NOMO-1 treated with DMSO at 0.1 percent for 48 hours (cell line): Measurements from ENCODE around the gene UNC13D.
A peak's percentile ranks its signal among the peaks of the same experiment; 100 is the strongest.
"Not testable (repeated sequence)": the region's sequence is repeated elsewhere in the genome, so short reads cannot be mapped to it uniquely, and the experiment has no call there.

Experiments
- DNase-seq: peaks from one replicate; lab custom pipeline; 2025; ENCODE audit not compliant: unreplicated experiment; lab: John Stamatoyannopoulos, UW

The UNC13D gene

DNA sequence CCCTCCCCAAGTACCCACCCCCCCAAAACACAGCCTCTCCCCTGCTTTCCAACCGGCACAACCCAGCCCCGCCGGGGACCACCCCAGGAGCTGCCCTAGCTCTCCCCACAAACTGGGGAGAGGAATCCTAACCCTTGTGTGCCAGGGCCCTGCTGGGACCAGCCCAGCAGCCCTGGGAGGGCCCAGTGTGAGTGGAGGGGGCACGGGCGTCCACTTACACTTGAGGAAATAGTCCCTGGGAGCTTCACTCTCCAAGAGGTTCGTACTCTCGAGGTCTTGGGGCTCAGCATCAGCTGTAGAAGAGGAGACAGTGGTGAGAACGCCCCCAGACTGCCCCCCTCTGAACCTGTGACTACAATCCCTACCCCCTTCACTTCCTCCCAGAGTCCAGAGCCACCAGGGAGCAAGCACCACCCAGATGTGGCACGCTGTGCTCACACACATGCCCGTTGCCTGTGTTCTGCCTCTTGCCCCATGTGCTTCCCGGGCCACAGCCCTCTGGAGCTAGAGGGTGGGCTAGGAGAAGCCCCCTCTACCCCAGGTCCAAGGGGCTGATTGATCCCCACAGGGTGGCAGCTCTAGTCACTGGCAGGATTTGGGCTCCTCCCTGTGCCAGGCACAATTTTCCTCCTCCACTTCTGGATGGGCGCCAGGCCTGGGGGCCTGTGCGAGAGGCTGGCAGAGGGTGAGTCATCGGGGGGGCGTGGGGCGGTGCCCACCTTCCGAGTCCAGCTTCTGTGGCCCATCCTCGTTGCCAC is 31.2 kb upstream of the UNC13D start:
- DNase-seq, result no peak

DNA sequence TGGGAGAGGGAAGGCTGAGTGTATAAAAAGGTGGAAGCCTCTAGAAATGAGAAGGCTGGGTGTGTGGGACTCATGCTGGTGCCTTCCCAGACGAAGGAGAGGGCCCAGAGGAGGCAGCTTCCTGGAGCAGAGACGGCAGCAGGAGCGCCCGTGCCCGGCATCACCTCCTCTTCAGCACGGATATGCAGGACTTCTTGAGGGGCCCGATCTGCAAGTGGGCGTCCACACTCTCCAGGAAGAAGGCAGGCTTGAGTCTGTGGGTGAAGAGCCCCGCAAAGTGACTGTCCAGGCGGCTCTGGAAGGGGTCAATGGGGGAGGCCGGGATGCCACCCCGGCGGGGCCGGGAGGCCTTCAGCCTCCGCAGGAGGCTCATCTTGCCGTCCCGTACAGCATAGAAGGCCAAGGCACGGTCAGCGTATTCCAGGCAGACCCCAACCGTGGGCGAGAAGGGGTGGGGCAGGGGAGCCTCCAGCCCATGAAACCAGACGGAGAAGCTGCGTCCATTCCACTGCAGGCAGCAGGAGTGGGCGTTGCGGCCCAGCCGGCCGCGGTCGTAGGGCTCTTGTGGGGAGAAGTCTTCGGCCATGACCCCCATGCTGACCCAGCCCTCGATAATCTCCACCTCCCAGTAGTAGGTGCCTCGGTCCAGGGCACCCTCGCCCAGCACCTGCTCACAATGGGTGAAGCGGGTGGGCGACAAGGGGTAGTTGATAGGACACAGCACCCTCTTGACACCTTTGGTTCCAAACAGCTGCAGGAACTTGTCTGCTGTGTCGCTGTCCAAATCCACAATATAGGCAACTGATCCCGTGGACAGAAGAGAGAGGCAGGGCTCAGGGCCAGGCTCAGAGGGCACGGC is 30.3 kb upstream of the UNC13D start:
- DNase-seq, result no peak

GRCh38 chr17:75873587-75874322 is 29.6 kb upstream of the UNC13D start:
- DNase-seq, result no peak

- DNase-seq, result no peak
These were observed 28.5 kb upstream of the UNC13D start for GRCh38 chr17:75872434-75873351.

GRCh38 chr17:75870228-75870627 is 26.0 kb upstream of the UNC13D start:
- DNase-seq, result not testable (repeated sequence)

GRCh38 chr17:75869282-75870141 is 25.3 kb upstream of the UNC13D start:
- no peak for DNase-seq

GRCh38 chr17:75868730-75869281 is 24.6 kb upstream of the UNC13D start:
- DNase-seq, result not testable (repeated sequence)

- not testable (repeated sequence) for DNase-seq
These were observed 21.4 kb upstream of the UNC13D start for GRCh38 chr17:75865404-75866188.

DNA sequence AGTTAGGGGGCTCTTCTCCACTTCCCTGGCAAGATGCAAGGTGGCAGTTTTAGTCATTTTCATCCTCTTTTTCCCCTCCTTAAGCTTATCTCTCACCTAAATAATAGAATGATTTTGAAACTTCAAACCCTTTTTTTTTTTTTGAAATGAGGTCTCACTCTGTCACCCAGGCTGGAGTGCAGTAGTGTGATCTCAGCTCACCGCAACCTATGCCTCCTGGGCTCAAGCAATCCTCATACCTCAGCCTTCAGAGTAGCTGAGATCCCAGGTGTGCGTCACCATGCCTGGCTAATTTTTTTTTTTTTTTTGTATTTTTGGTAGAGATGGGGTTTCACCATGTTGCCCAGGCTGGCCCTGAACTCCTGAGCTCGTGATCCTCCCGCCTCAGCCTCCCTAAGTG is 20.7 kb upstream of the UNC13D start:
- DNase-seq, result not testable (repeated sequence)

GRCh38 chr17:75864448-75864871 is 20.3 kb upstream of the UNC13D start:
- peak; percentile 32 for DNase-seq

GRCh38 chr17:75861927-75862317 is 17.7 kb upstream of the UNC13D start:
- no peak for DNase-seq

GRCh38 chr17:75859358-75859757 is 15.2 kb upstream of the UNC13D start:
- not testable (repeated sequence) for DNase-seq

- peak; percentile 29 for DNase-seq
These were observed 12.0 kb upstream of the UNC13D start for GRCh38 chr17:75856062-75856756.

DNA sequence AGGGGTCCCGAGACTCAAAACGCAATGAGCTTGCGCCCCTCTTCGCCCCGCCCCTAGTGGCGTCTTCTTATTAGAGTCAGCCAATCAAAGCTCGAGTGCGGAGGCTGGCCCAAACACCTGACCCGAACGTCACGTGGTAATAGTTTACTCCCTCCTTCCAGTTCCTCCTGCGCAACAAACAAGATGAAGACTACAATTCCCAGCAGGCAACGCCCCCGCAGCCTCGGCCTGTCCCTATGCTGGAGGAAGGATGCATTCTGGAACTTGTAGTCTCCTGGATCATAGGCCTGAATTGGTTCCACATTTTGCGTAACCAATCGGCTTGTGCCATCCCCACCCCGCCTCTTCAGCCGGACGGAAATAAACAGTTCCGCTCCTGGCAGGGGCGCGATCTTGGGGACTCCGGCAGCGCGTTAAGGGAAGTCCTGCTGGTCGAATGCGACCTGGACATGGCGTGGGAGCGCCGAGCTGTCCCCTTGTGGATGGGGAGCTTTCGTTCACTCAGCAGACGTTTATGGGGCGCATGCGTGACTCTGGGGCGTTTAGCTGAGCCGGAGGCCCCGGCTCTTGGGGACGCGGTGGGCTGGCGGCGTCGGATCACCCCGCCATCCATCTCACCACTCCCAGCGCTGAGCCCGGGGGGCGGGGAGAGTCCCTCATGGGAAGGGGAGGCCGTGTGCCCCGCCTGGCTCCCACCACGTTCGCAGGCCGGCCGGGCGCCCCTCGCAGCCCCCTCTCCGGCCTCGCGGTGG is 11.3 kb upstream of the UNC13D start, which contains the start of gene WBP2:
WBP2 (minus strand) TSS at position 26 of the 752 bp plus-strand sequence. CDS start 38 bp downstream, outside the sequence.
- DNase-seq, result peak; percentile 100

DNA sequence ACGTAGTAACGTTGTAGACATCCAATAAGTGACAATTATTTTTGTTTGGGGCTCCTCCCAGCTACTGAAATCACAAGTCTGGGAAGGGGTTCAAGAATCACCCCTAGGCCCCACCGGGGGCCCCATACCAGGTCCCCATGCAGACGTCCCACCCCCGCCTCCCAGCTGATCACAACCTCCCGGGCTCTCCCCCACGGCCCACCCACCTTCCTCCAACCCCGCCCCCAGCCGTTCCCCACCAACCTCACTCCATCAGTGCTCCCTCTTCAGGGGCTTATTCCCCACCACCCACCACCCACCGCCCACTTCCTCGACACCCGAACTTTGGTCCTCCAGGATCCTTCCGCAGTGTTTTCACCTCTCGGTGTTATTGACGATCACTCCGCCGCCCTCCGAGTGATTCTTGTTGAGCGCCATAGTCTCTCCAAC is 10.7 kb upstream of the UNC13D start:
- DNase-seq, result no peak

DNA sequence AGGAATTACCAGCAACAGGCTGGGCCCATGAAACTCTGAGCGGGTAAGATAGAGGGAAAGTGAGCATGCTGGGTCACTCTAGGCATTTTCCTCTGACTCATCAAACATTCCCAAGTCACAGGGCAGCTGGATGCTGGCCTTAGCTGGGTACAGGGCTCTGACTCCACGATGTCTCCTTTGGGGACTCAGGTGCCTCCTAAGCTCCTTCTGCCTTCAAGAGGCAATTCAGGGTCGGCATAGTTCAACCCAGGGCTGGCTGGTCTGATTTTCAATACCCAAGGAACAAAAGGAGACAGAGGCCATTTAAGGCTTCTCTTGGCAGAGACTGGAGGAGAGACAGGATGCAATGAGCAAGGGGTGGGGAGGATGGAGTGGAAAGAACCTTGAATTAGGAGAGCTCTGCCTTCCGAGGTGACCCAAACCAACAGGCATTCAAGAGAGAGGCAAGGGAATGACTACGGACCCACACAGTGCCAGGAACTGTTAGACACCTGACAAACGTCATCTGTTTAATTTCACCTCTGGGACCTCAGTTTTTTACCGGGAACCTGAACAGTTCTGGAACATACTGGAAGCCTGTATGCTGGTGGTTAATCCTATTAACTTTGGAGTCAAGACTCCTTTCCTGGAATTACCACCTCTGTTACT is 10.0 kb upstream of the UNC13D start:
- no peak for DNase-seq
